ENCODE data around the gene DNAH1. TPM values are rescaled to one million over a fixed set of nuclear protein-coding genes. Genes with fewer than 3 reads are reported as not detected.

The DNAH1 gene
- total RNA-seq, 5 donors from 2014 or later (not counting 1 experiment from before 2014, with no cell fraction given), result 41.5 to 72.0 (median 44.2) TPM

DNA sequence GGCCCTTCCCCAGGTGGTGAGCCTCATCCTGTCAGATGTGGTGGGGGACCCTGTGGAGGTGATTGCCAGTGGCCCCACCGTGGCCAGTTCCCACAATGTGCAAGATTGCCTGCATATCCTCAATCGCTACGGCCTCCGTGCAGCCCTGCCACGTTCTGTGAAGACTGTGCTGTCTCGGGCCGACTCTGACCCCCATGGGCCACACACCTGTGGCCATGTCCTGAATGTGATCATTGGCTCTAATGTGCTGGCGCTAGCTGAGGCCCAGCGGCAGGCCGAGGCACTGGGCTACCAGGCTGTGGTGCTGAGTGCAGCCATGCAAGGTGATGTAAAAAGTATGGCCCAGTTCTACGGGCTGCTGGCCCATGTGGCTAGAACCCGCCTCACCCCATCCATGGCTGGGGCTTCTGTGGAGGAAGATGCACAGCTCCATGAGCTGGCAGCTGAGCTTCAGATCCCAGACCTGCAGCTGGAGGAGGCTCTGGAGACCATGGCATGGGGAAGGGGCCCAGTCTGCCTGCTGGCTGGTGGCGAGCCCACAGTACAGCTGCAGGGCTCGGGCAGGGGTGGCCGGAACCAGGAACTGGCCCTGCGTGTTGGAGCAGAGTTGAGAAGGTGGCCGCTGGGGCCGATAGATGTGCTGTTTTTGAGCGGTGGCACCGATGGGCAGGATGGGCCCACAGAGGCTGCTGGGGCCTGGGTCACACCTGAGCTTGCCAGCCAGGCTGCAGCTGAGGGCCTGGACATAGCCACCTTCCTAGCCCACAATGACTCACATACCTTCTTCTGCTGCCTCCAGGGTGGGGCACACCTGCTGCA, 23.7 kb upstream of the DNAH1 start:
- no peaks in the 10 kb centered on the region for H3K9me3 Mint-ChIP-seq
- no peak overlapping the region for H3K27ac Mint-ChIP-seq
- peaks cover 25 to 33% (median 27%) of the 10 kb centered on the region in 3 donors for H3K4me1 Mint-ChIP-seq
- ChIA-PET POLR2A (no interaction called here), CTCF (interaction anchor here (1.3 to 1.8 kb wide), 2 partner anchors 47 kb away, joined by 6 to 9 read pairs; no protein-coding TSS in a partner anchor)
- Histone ChIP-seq H3K4me3 (ENCODE audit: control insufficient read depth in 1 of 2, extremely low read depth in 1 of 2, low read length in 1 of 2) (no peak overlapping the region), H3K27me3 (replicated peaks in 1 of 2; ENCODE audit: control insufficient read depth in 2 of 2, extremely low read depth in 1 of 2, insufficient read depth in 2 of 2, low read length in 1 of 2) (no peaks in the 10 kb centered on the region), H3K4me1 (ENCODE audit: control insufficient read depth in 1 of 2, extremely low read depth in 1 of 2, insufficient read depth in 2 of 2, low read length in 2 of 2) (peaks cover 6 to 45% of the 10 kb centered on the region in 2 experiments), H3K36me3 (ENCODE audit: control insufficient read depth in 2 of 2, extremely low read depth in 1 of 2, insufficient read depth in 1 of 2, low read length in 1 of 2) (peaks cover 18 to 47% of the 10 kb centered on the region in 2 donors), H3K9me3 (no peaks in the 10 kb centered on the region), H3K27ac (ENCODE audit: low read length) (no peak overlapping the region)
- 97% methylated on average over 20 of the region's 20 CpGs for WGBS (ENCODE audit: insufficient coverage)
- no peak for DNase-seq
- no peak overlapping the region for H3K4me3 Mint-ChIP-seq
- H3K36me3 Mint-ChIP-seq, result peaks cover 24% of the 10 kb centered on the region
- H3K27me3 Mint-ChIP-seq, result no peaks in the 10 kb centered on the region
- no peak for ATAC-seq (replicated peaks in 1 of 4)

DNA sequence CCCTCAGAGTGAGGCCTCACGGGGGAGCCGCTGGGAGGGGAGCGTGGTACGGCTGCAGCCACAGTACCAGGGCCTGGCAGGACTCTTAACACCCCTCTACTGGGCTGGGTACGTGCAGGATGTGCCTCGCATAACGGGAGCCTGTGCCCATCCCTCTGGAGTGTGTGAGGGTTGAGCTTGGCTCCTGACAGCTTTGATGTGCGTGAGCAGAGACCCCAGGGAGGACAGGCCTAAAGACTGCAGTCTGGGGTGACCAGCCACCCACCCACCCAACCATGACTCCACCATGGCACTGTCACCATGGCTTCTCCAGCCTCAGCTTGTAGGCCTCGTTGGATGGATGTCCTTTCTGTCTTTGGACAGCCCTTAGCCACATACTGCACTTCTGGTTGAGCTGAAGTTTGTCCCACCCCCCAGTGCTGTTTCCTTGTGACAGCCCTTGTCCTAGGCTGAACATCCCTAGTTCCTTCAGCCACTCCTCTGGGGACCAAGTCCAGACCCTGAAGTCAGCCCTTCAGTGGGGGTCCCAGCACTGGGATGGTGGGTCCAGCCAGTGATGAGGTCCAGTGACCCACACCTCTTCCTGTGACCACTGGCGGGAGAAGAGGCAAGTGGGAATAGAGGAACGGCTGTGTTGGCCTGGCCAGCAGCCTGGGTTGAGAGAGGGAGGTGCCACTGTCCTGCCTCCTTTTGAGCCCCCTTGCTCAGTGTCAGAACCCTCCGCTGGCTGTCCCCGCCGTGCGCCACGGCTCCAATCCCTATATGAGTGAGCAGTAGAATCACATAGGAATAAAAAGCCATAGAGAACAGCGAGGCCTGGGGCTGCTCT, 22.4 kb upstream of the DNAH1 start:
- H3K9me3 ChIP-seq, result no peaks in the 10 kb centered on the region
- peaks cover 18 to 47% of the 10 kb centered on the region in 2 donors for H3K36me3 ChIP-seq (ENCODE audit: control insufficient read depth in 2 of 2, extremely low read depth in 1 of 2, insufficient read depth in 1 of 2, low read length in 1 of 2)
- ATAC-seq (replicated peaks in 1 of 4) (no peak), DNase-seq (no peak)
- ChIA-PET POLR2A (no interaction called here), CTCF (no interaction called here)
- no peak overlapping the region for H3K27ac Mint-ChIP-seq
- H3K27ac ChIP-seq (ENCODE audit: low read length), result no peak overlapping the region
- H3K27me3 ChIP-seq (replicated peaks in 1 of 2; ENCODE audit: control insufficient read depth in 2 of 2, extremely low read depth in 1 of 2, insufficient read depth in 2 of 2, low read length in 1 of 2), result no peaks in the 10 kb centered on the region
- no peaks in the 10 kb centered on the region for H3K27me3 Mint-ChIP-seq
- H3K36me3 Mint-ChIP-seq, result peaks cover 24% of the 10 kb centered on the region
- H3K4me3 ChIP-seq (ENCODE audit: control insufficient read depth in 1 of 2, extremely low read depth in 1 of 2, low read length in 1 of 2), result no peak overlapping the region
- WGBS (ENCODE audit: insufficient coverage), result 94% methylated on average over 6 of the region's 17 CpGs
- no peaks in the 10 kb centered on the region for H3K9me3 Mint-ChIP-seq
- H3K4me3 Mint-ChIP-seq, result no peak overlapping the region
- H3K4me1 ChIP-seq (ENCODE audit: control insufficient read depth in 1 of 2, extremely low read depth in 1 of 2, insufficient read depth in 2 of 2, low read length in 2 of 2), result peaks cover 4 to 49% of the 10 kb centered on the region in 2 experiments
- peaks cover 19 to 36% (median 22%) of the 10 kb centered on the region in 3 donors for H3K4me1 Mint-ChIP-seq

DNA sequence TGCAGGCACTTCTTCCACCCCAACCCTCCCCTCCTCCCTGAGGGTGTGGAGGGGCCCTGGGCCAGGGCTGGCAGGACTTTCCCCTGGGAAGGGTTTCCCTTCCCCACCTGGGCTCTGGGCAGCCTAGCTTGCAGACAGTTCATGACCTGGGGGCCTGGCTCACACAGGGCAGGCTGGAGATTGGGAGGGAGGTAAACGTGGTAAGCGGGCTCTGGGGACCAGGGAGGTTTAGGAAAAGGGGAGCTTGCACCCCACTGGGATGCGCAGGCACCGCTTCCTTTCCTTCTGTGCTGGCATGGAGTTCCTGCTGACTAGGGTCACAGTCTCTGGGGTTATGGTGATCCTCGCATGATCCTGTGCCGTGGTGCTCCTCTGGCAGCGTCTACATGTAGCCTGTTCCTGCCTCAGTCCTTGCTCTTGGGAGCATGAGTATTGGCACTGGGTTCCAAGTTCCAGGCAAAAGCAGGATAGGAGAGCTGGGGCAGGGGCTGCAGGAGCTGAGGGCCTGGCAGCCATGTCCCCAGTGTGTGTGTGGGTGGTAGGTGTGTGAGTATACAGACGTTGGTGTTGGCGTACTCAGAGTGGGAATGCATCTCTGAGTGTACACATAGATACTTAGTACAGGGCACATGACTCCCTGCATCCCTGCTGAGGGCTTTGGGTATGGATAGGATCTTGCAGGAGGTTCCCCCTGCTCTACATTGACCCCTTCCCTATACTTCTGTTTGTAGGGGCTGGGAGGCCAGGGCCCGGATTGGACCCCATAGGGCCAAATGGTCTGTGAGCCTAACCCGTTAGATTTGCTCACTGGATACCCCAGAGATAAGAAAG, 21.6 kb upstream of the DNAH1 start:
- Histone ChIP-seq H3K36me3 (ENCODE audit: control insufficient read depth in 2 of 2, extremely low read depth in 1 of 2, insufficient read depth in 1 of 2, low read length in 1 of 2) (peaks cover 18 to 47% of the 10 kb centered on the region in 2 donors), H3K27me3 (replicated peaks in 1 of 2; ENCODE audit: control insufficient read depth in 2 of 2, extremely low read depth in 1 of 2, insufficient read depth in 2 of 2, low read length in 1 of 2) (no peaks in the 10 kb centered on the region), H3K4me1 (ENCODE audit: control insufficient read depth in 1 of 2, extremely low read depth in 1 of 2, insufficient read depth in 2 of 2, low read length in 2 of 2) (peaks cover 0 to 43% of the 10 kb centered on the region in 2 experiments), H3K4me3 (ENCODE audit: control insufficient read depth in 1 of 2, extremely low read depth in 1 of 2, low read length in 1 of 2) (no peak overlapping the region), H3K9me3 (no peaks in the 10 kb centered on the region), H3K27ac (ENCODE audit: low read length) (no peak overlapping the region)
- Mint-ChIP-seq H3K4me1 (peaks cover 12 to 33% (median 13%) of the 10 kb centered on the region in 3 donors), H3K36me3 (peaks cover 24% of the 10 kb centered on the region), H3K4me3 (no peak overlapping the region), H3K9me3 (no peaks in the 10 kb centered on the region), H3K27me3 (no peaks in the 10 kb centered on the region), H3K27ac (no peak overlapping the region)
- DNase-seq, result no peak
- CTCF ChIA-PET, result no interaction called here
- no peak for ATAC-seq (replicated peaks in 1 of 4)
- 85% methylated on average over 10 of the region's 11 CpGs for whole genome bisulfite sequencing (ENCODE audit: insufficient coverage)
- POLR2A ChIA-PET, result interaction anchor here in 1 of 2 donors (0.6 kb wide), 1 partner anchor 137 kb away, joined by 3 read pairs; no protein-coding TSS in a partner anchor

DNA sequence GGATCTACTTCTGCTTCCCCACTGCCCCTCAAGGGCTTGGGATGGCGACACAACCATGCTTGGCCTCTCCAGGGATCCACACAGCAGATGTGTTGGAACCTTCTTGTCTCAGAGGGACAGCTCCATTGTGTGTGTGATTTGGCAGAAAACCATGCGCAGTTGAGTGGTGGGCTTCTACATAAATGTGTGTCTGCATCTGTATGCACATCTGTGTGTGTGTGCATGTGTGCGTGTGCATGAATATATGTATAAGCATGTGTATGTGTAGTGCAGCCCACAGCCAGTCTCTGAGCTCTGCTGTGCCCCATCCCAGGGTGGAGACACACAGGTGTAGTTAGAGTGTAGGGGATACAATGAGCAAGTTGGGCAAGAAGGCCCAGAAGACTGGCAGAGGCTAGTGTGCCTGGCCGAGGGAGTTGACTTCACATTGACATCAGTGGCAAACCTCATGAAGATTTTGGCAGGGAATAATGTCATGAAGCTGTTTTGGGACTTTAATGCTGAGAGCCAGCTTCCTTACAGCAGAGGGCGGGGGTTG, 20.4 kb upstream of the DNAH1 start:
- no peaks in the 10 kb centered on the region for H3K27me3 ChIP-seq (replicated peaks in 1 of 2; ENCODE audit: control insufficient read depth in 2 of 2, extremely low read depth in 1 of 2, insufficient read depth in 2 of 2, low read length in 1 of 2)
- no peak overlapping the region for H3K27ac ChIP-seq (ENCODE audit: low read length)
- ATAC-seq (replicated peaks in 1 of 4) (no peak), DNase-seq (no peak)
- ChIA-PET CTCF (no interaction called here), POLR2A (no interaction called here)
- H3K27me3 Mint-ChIP-seq, result no peaks in the 10 kb centered on the region
- H3K4me3 ChIP-seq (ENCODE audit: control insufficient read depth in 1 of 2, extremely low read depth in 1 of 2, low read length in 1 of 2), result no peak overlapping the region
- peaks cover 0 to 32% of the 10 kb centered on the region in 2 experiments for H3K4me1 ChIP-seq (ENCODE audit: control insufficient read depth in 1 of 2, extremely low read depth in 1 of 2, insufficient read depth in 2 of 2, low read length in 2 of 2)
- peaks cover 9 to 35% (median 11%) of the 10 kb centered on the region in 3 donors for H3K4me1 Mint-ChIP-seq
- no peak overlapping the region for H3K4me3 Mint-ChIP-seq
- H3K36me3 ChIP-seq (ENCODE audit: control insufficient read depth in 2 of 2, extremely low read depth in 1 of 2, insufficient read depth in 1 of 2, low read length in 1 of 2), result peaks cover 18 to 42% of the 10 kb centered on the region in 2 donors
- H3K9me3 ChIP-seq, result no peaks in the 10 kb centered on the region
- WGBS (ENCODE audit: insufficient coverage), result 100% methylated on average over 2 of the region's 5 CpGs
- H3K36me3 Mint-ChIP-seq, result peaks cover 24% of the 10 kb centered on the region
- no peak overlapping the region for H3K27ac Mint-ChIP-seq
- H3K9me3 Mint-ChIP-seq, result no peaks in the 10 kb centered on the region

DNA sequence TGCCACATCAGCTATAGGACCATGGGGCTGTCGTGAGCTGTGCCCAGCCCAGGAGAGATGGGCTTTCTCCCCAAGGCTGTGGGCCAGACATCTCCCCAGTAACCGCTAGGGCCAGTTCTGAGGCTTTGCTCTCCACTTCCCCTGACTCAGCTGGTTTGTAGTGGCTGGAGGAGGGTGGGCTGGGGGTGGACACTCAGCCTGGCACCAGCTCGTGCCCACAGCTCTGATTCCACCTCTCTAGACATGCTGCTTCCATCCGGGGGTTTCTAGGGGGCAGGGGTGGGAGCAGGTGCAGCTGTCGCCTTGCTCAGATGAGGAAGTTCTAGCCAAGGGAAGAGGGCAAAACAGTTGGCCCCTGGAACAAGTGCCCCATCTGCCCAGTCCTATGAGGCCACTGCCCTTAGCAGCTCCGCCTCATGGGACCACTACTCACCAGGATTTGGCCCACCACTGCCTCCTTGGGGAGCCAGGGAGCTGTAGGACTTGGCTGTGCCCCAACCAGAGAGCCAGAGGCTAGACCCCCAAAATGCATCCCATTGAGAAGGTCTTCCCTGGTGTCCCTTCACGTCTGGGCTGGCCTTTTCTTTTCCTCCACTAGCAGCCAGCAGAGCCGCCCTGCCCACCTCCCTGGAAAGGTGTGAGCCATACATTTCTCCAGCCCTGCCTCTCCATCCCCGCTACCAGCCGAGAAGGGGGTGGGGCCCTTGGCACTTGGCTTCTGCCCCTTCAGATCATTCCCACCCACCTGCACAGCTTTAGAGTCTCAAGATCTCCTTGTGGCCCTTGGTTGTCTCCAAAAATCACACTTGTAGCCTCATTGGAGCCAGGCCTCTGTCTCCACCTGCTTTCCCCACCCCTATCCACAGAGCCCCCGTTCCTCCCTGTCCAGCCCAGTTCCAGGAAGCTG, 18.6 kb upstream of the DNAH1 start:
- 85% methylated on average over 6 of the region's 11 CpGs for WGBS (ENCODE audit: insufficient coverage)
- H3K4me1 Mint-ChIP-seq, result peaks cover 2 to 27% (median 5%) of the 10 kb centered on the region in 3 donors
- POLR2A ChIA-PET, result no interaction called here

More for the DNA sequence above, 18.6 kb upstream of the DNAH1 start:
- DNase-seq (no peak), ATAC-seq (replicated peaks in 1 of 4) (no peak)
- Mint-ChIP-seq H3K9me3 (no peaks in the 10 kb centered on the region), H3K36me3 (peaks cover 14% of the 10 kb centered on the region), H3K4me3 (no peak overlapping the region), H3K27ac (no peak overlapping the region), H3K27me3 (no peaks in the 10 kb centered on the region)
- Histone ChIP-seq H3K27me3 (replicated peaks in 1 of 2; ENCODE audit: control insufficient read depth in 2 of 2, extremely low read depth in 1 of 2, insufficient read depth in 2 of 2, low read length in 1 of 2) (no peaks in the 10 kb centered on the region), H3K36me3 (ENCODE audit: control insufficient read depth in 2 of 2, extremely low read depth in 1 of 2, insufficient read depth in 1 of 2, low read length in 1 of 2) (peaks cover 15 to 26% of the 10 kb centered on the region in 2 donors), H3K27ac (ENCODE audit: low read length) (no peak overlapping the region), H3K4me1 (ENCODE audit: control insufficient read depth in 1 of 2, extremely low read depth in 1 of 2, insufficient read depth in 2 of 2, low read length in 2 of 2) (peaks cover 0 to 15% of the 10 kb centered on the region in 2 experiments), H3K4me3 (ENCODE audit: control insufficient read depth in 1 of 2, extremely low read depth in 1 of 2, low read length in 1 of 2) (no peak overlapping the region), H3K9me3 (no peaks in the 10 kb centered on the region)
- CTCF ChIA-PET, result no interaction called here

All from T-cell (primary cell).